OCI-LY1 (cell line): ENCODE data around the gene DICER1.

ENCODE experiments used
- H2AFZ ChIP-seq: fragments of 200-600 bp; sonication (generic), shearing (Covaris generic); 2 replicates; pipeline ENCODE4 v1.6.0; 2014; ENCODE audit warnings: antibody characterized with exemption, mild to moderate bottlenecking, low read length
- H3F3A ChIP-seq: fragments of 200-600 bp; sonication (generic), shearing (Covaris generic); 2 replicates; pipeline ENCODE4 v1.6.0; 2014; ENCODE audit warnings: mild to moderate bottlenecking, antibody characterized with exemption, low read length, moderate library complexity; ENCODE audit not compliant: insufficient read depth
- H3K27ac ChIP-seq: fragments of 200-600 bp; sonication (generic); 2 replicates; pipeline ENCODE4 v1.5.1; 2014; ENCODE audit warnings: low read length, mixed run types, mild to moderate bottlenecking, low read depth; ENCODE audit not compliant: poor library complexity, severe bottlenecking
- H3K27me3 ChIP-seq: fragments of 200-600 bp; sonication (generic); 2 replicates; pipeline ENCODE4 v1.6.0; 2014; ENCODE audit warnings: antibody characterized with exemption, mild to moderate bottlenecking, low read length, moderate library complexity; ENCODE audit not compliant: insufficient read depth
- H3K36me3 ChIP-seq: fragments of 200-600 bp; sonication (generic); 2 replicates; pipeline ENCODE4 v1.6.1; 2014; ENCODE audit warnings: mild to moderate bottlenecking, antibody characterized with exemption, low read length, moderate library complexity, mixed read lengths; ENCODE audit not compliant: insufficient read depth
- H3K4me1 ChIP-seq: fragments of 200-600 bp; sonication (generic); 2 replicates; pipeline ENCODE4 v1.5.1; 2014; ENCODE audit warnings: mild to moderate bottlenecking, low read length, moderate library complexity; ENCODE audit not compliant: insufficient read depth, severe bottlenecking
- H3K4me2 ChIP-seq: fragments of 200-600 bp; sonication (generic), shearing (Covaris generic); 2 replicates; pipeline ENCODE4 v1.6.1; 2014; ENCODE audit warnings: low read length
- H3K4me3 ChIP-seq: fragments of 200-600 bp; sonication (generic); 2 replicates; pipeline ENCODE4 v1.5.1; 2014; ENCODE audit warnings: low read length, low read depth, mild to moderate bottlenecking, mixed read lengths; ENCODE audit not compliant: poor library complexity, severe bottlenecking
- H3K79me2 ChIP-seq: fragments of 200-600 bp; shearing (Covaris generic); 2 replicates; pipeline ENCODE4 v1.6.1; 2016; ENCODE audit warnings: mixed run types, low read length, mixed read lengths; ENCODE audit not compliant: insufficient read depth
- H3K9ac ChIP-seq: fragments of 200-600 bp; sonication (generic), shearing (Covaris generic); 2 replicates; pipeline ENCODE4 v1.6.1; 2014; ENCODE audit warnings: mild to moderate bottlenecking, low read length, mixed read lengths
- H3K9me2 ChIP-seq: fragments of 200-600 bp; sonication (generic), shearing (Covaris generic); 2 replicates; pipeline ENCODE4 v1.6.1; 2014; ENCODE audit warnings: low read depth, mild to moderate bottlenecking, low read length, mixed read lengths
- H3K9me3 ChIP-seq: fragments of 200-600 bp; shearing (Covaris generic); 2 replicates; pipeline ENCODE4 v1.6.1; 2014; ENCODE audit warnings: low read length, mixed read lengths
- H4K20me1 ChIP-seq: fragments of 200-600 bp; sonication (generic), shearing (Covaris generic); 2 replicates; pipeline ENCODE4 v1.6.0; 2016; ENCODE audit warnings: mild to moderate bottlenecking, low read length; ENCODE audit not compliant: insufficient read depth
- EZH2 ChIP-seq: fragments of 200-600 bp; sonication (generic), shearing (Covaris generic); IDR thresholded peaks from 2 replicates; pipeline ENCODE4 v1.8.0; 2017; ENCODE audit warnings: borderline replicate concordance, mixed run types, mild to moderate bottlenecking, antibody characterized with exemption, low read length, moderate library complexity, mixed read lengths
- TF ChIP-seq, protein P1 (sequence below): fragments of 200-600 bp; sonication (generic), shearing (Covaris generic); IDR thresholded peaks from 2 replicates; pipeline ENCODE4 v1.5.1; 2017; ENCODE audit warnings: mild to moderate bottlenecking, antibody characterized with exemption, low read length, moderate library complexity, mixed read lengths

The DICER1 gene

DNA sequence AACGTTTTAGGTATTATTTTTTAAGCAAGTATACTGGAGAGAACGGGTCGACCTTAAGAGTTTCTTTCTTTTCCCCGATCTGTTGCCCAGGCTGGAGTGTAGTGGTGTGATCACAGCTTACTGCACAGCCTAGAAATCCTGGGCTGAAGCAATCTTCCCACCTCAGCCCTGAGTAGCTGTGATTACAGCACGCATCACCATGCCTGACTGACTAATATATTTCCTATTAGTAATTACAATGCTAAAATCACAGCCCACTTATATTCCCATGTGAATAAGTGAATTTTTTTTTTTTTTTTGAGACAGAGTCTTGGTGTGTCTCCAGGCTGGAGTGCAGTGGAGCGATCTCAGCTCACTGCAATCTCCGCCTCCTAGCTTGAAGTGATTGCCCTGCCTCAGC, 50.4 kb downstream of the DICER1 start:
- H3K36me3 ChIP-seq = peaks cover 86% of the 10 kb centered on the region
- no peak overlapping the region for H3K27ac ChIP-seq
- no peaks in the 10 kb centered on the region for H3K27me3 ChIP-seq
- H3K4me2 ChIP-seq = no peak overlapping the region
- H4K20me1 ChIP-seq = no peaks in the 10 kb centered on the region
- H3K4me1 ChIP-seq = no peaks in the 10 kb centered on the region
- H3K9me3 ChIP-seq = no peaks in the 10 kb centered on the region
- H3K79me2 ChIP-seq = no peaks in the 10 kb centered on the region
- H3K9ac ChIP-seq = no peak overlapping the region
- no peak overlapping the region for H3K4me3 ChIP-seq
- no peaks in the 10 kb centered on the region for H3K9me2 ChIP-seq
- no peaks in the 10 kb centered on the region for H3F3A ChIP-seq
- TF ChIP-seq, protein P1, sequence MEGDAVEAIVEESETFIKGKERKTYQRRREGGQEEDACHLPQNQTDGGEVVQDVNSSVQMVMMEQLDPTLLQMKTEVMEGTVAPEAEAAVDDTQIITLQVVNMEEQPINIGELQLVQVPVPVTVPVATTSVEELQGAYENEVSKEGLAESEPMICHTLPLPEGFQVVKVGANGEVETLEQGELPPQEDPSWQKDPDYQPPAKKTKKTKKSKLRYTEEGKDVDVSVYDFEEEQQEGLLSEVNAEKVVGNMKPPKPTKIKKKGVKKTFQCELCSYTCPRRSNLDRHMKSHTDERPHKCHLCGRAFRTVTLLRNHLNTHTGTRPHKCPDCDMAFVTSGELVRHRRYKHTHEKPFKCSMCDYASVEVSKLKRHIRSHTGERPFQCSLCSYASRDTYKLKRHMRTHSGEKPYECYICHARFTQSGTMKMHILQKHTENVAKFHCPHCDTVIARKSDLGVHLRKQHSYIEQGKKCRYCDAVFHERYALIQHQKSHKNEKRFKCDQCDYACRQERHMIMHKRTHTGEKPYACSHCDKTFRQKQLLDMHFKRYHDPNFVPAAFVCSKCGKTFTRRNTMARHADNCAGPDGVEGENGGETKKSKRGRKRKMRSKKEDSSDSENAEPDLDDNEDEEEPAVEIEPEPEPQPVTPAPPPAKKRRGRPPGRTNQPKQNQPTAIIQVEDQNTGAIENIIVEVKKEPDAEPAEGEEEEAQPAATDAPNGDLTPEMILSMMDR = no peak
- no peak for TF ChIP-seq EZH2
- no peak overlapping the region for H2AFZ ChIP-seq

DNA sequence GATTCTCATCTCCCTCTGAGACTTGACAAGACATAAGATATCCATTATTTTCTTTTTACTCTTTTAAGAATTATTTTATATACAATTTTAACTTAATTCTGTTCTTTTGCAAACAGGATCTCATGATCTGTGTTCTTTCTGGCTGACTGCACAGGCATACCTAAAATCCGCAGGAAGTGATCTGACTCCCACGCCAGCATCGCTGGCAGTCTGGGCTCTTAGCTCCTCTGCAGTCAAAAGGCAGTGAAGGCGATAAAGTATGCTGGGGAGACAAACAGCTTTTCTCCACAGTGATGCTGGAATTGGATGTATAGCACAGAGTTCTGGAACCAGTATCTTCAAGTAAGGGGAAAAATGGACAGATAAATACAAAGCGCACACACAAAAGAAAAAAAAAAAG, 52.4 kb downstream of the DICER1 start:
- H3K9me3 ChIP-seq = no peaks in the 10 kb centered on the region
- H3K4me2 ChIP-seq = no peak overlapping the region
- H3K79me2 ChIP-seq = no peaks in the 10 kb centered on the region
- no peaks in the 10 kb centered on the region for H3K27me3 ChIP-seq
- H2AFZ ChIP-seq = no peak overlapping the region
- H3K9me2 ChIP-seq = no peaks in the 10 kb centered on the region
- no peak overlapping the region for H3K4me3 ChIP-seq
- H3F3A ChIP-seq = no peaks in the 10 kb centered on the region
- no peak overlapping the region for H3K9ac ChIP-seq
- H4K20me1 ChIP-seq = no peaks in the 10 kb centered on the region
- H3K27ac ChIP-seq = no peak overlapping the region
- H3K4me1 ChIP-seq = no peaks in the 10 kb centered on the region
- TF ChIP-seq, protein P1 = no peak
- no peak for TF ChIP-seq EZH2
- H3K36me3 ChIP-seq = peaks cover 77% of the 10 kb centered on the region

DNA sequence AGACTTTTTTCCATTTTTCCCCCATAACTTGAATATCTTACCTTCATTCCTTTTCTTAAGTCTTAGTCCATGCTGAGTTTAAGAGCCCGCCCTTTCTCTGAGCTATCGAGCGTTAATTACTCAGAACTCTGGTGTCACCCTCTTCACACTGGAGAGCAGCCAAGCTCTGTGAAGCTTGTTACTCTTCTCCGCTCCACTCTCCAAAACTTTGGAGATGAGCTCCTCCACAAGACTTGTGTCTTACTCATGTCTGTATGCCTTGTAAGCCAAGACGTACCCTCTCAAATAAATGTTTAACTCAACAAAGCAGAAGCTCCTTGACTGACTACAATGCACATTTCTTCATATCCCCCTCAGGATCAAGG, 54.7 kb downstream of the DICER1 start:
- H3F3A ChIP-seq = no peaks in the 10 kb centered on the region
- no peak overlapping the region for H3K4me3 ChIP-seq
- no peak overlapping the region for H3K27ac ChIP-seq
- no peak overlapping the region for H3K9ac ChIP-seq
- H3K79me2 ChIP-seq = no peaks in the 10 kb centered on the region
- peaks cover 58% of the 10 kb centered on the region for H3K36me3 ChIP-seq
- H3K9me3 ChIP-seq = no peaks in the 10 kb centered on the region
- no peak overlapping the region for H2AFZ ChIP-seq
- no peaks in the 10 kb centered on the region for H3K9me2 ChIP-seq
- TF ChIP-seq, protein P1 = no peak
- no peak for TF ChIP-seq EZH2
- no peaks in the 10 kb centered on the region for H3K4me1 ChIP-seq
- no peaks in the 10 kb centered on the region for H4K20me1 ChIP-seq
- H3K4me2 ChIP-seq = no peak overlapping the region
- H3K27me3 ChIP-seq = no peaks in the 10 kb centered on the region
